Upper lobe of left lung (tissue), 6 donors: ENCODE measurements around the gene KCNIP4. TPM values are rescaled to one million over a fixed set of nuclear protein-coding genes. Genes with fewer than 3 reads are reported as not detected.

Source experiments
- ATAC-seq, 2 donors: fragments of 200-7000 bp; cut with Tn5 transposase; one replicate each; pipeline ENCODE4 v1.9.1; 2022; ENCODE audit warnings: mild to moderate bottlenecking in 2 of 2, moderate library complexity in 2 of 2; ENCODE audit not compliant: low FRiP score in 2 of 2
- DNase-seq, 2 donors: peaks; one replicate each; pipeline ENCODE4 v3.0.0-alpha.2; 2019 to 2020
- H3K27ac ChIP-seq, 4 donors: fragments of 200-600 bp; sonication (generic); one replicate each; pipeline ENCODE4 v1.5.1; 2016 to 2019
- H3K27me3 ChIP-seq, 4 donors: fragments of 200-600 bp; sonication (generic); one replicate each; pipeline ENCODE4 v1.5.1; 2017 to 2019
- H3K36me3 ChIP-seq, 4 donors: fragments of 200-600 bp; sonication (generic); one replicate each; pipeline ENCODE4 v1.5.1; 2016 to 2019
- H3K4me1 ChIP-seq, 4 donors: fragments of 200-600 bp; sonication (generic); one replicate each; pipeline ENCODE4 v1.5.1; 2018 to 2019
- H3K4me3 ChIP-seq, 4 donors: fragments of 200-600 bp; sonication (generic); one replicate each; pipeline ENCODE4 v1.5.1; 2017 to 2019; ENCODE audit warnings: mild to moderate bottlenecking in 2 of 4, moderate library complexity in 1 of 4
- H3K9me3 ChIP-seq, 4 donors: fragments of 200-600 bp; sonication (generic); one replicate each; pipeline ENCODE4 v1.5.1; 2018 to 2019
- CTCF ChIP-seq, 6 experiments: fragments of 450-650 bp in 4 of 6; fragments of 200-600 bp in 2 of 6; sonication (generic) in 2 of 6; IDR thresholded peaks; one replicate each; pipeline ENCODE4 v1.5.1; 2016 to 2019; ENCODE audit warnings: antibody characterized with exemption in 6 of 6
- EP300 ChIP-seq, 4 donors: sonication (generic); formaldehyde crosslinking; IDR thresholded peaks; one replicate each; pipeline ENCODE4 v1.5.1; 2017; ENCODE audit warnings: antibody characterized with exemption in 4 of 4, control low read depth in 2 of 4
- POLR2A ChIP-seq, 4 donors: fragments of 450-650 bp; IDR thresholded peaks; one replicate each; pipeline ENCODE4 v1.5.1; 2016 to 2017; ENCODE audit warnings: antibody characterized with exemption in 4 of 4, mild to moderate bottlenecking in 2 of 4
- POLR2AphosphoS5 ChIP-seq, 2 donors: sonication (generic); formaldehyde crosslinking; IDR thresholded peaks; one replicate each; pipeline ENCODE4 v1.5.1; 2017; ENCODE audit warnings: antibody characterized with exemption in 2 of 2
- WGBS, 2 donors: methylation state at CpG; one replicate each; pipeline ENCODE4 v1.1.5; 2017 to 2018; 5-methylcytosine and 5-hydroxymethylcytosine counted together
- total RNA-seq, 6 donors: library from RNA; depleted of rRNA in 4 of 6; stranded (reverse); fragments of >200 nt in 4 of 6; gene quantifications; one replicate each; pipeline versions ENCODE4 v1.1.0 to v1.2.1, GENCODE V29; 2016 to 2021
- donor health status: DM: no; HTN: no; CAD: no; lungs with moderate emphysema.
- donor health status: DM: no; HTN: yes; CAD: no; lungs with severe emphysema.

The KCNIP4 gene
- total RNA-seq, 6 donors from 2014 or later: 0.20 TPM; not detected in 5

- H3K27ac ChIP-seq: no peak overlapping the region
- H3K27me3 ChIP-seq: no peaks in the 10 kb centered on the region
- TF ChIP-seq CTCF (IDR thresholded peaks at IDR 0.05) (no peak), POLR2AphosphoS5 (IDR thresholded peaks at IDR 0.05) (no peak), POLR2A (IDR thresholded peaks at IDR 0.05) (no peak), EP300 (IDR thresholded peaks at IDR 0.05) (no peak)
- WGBS, 2 donors: 91 to 93% methylated on average over 4 of the region's 4 CpGs
- no peaks in the 10 kb centered on the region for H3K9me3 ChIP-seq
- no peak for DNase-seq
- no peak for ATAC-seq
- no peaks in the 10 kb centered on the region for H3K4me1 ChIP-seq
- no peaks in the 10 kb centered on the region for H3K36me3 ChIP-seq
- no peak overlapping the region for H3K4me3 ChIP-seq
These were observed 942.9 kb downstream of the KCNIP4 start for GRCh38 chr4:21005647-21006046.

GRCh38 chr4:21002976-21003375 is 945.6 kb downstream of the KCNIP4 start:
- DNase-seq (no peak), ATAC-seq (no peak)
- Histone ChIP-seq H3K4me3 (no peak overlapping the region), H3K36me3 (no peaks in the 10 kb centered on the region), H3K27ac (no peak overlapping the region), H3K9me3 (no peaks in the 10 kb centered on the region), H3K27me3 (no peaks in the 10 kb centered on the region), H3K4me1 (no peaks in the 10 kb centered on the region)
- TF ChIP-seq EP300 (IDR thresholded peaks at IDR 0.05): no peak
- TF ChIP-seq CTCF (IDR thresholded peaks at IDR 0.05): no peak
- TF ChIP-seq POLR2AphosphoS5 (IDR thresholded peaks at IDR 0.05): no peak
- no peak for TF ChIP-seq POLR2A (IDR thresholded peaks at IDR 0.05)
- 30 to 43% methylated on average over 4 of the region's 4 CpGs for WGBS, 2 donors

DNA sequence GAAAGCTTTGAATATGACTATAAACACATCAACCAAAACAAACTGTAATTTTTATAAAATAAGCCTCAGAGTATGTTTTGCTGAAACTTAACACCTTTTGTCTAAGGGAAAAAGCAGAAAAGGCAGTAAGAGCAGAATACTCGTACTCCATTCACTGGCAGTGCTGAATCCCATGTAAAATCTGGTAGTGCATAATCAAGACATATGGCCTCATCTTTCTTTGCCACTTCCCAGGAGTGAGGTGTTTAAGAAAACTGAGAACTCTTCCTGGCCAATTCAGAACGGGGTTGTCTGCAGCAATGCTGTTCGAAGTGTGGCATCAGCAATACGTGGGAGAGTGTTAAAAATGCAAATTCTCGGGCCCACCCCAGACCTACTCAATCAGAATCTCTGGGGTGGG is 946.3 kb downstream of the KCNIP4 start:
- Histone ChIP-seq H3K9me3 (no peaks in the 10 kb centered on the region), H3K4me3 (no peak overlapping the region), H3K36me3 (no peaks in the 10 kb centered on the region), H3K27me3 (no peaks in the 10 kb centered on the region), H3K27ac (no peak overlapping the region), H3K4me1 (no peaks in the 10 kb centered on the region)
- TF ChIP-seq EP300 (IDR thresholded peaks at IDR 0.05) (no peak), CTCF (IDR thresholded peaks at IDR 0.05) (no peak), POLR2A (IDR thresholded peaks at IDR 0.05) (no peak), POLR2AphosphoS5 (IDR thresholded peaks at IDR 0.05) (no peak)
- WGBS, 2 donors: 63 to 80% methylated on average over 5 of the region's 5 CpGs
- ATAC-seq (no peak), DNase-seq (no peak)

GRCh38 chr4:21001490-21001889 is 947.1 kb downstream of the KCNIP4 start:
- WGBS, 2 donors: 11 to 13% methylated on average over 4 of the region's 4 CpGs
- ATAC-seq: no peak
- no peak overlapping the region for H3K27ac ChIP-seq
- no peaks in the 10 kb centered on the region for H3K36me3 ChIP-seq
- TF ChIP-seq POLR2AphosphoS5 (IDR thresholded peaks at IDR 0.05): no peak
- no peak for TF ChIP-seq EP300 (IDR thresholded peaks at IDR 0.05)
- no peak for TF ChIP-seq CTCF (IDR thresholded peaks at IDR 0.05)
- TF ChIP-seq POLR2A (IDR thresholded peaks at IDR 0.05): no peak
- no peaks in the 10 kb centered on the region for H3K9me3 ChIP-seq
- H3K4me1 ChIP-seq: no peaks in the 10 kb centered on the region
- no peak overlapping the region for H3K4me3 ChIP-seq
- no peaks in the 10 kb centered on the region for H3K27me3 ChIP-seq
- no peak for DNase-seq

GRCh38 chr4:20997886-20998285 is 950.7 kb downstream of the KCNIP4 start:
- DNase-seq (no peak), ATAC-seq (no peak)
- WGBS, 2 donors: 74 to 83% methylated on average over 3 of the region's 3 CpGs
- Histone ChIP-seq H3K4me3 (no peak overlapping the region), H3K4me1 (no peaks in the 10 kb centered on the region), H3K27me3 (no peaks in the 10 kb centered on the region), H3K9me3 (peaks cover 0 to 4% (median 1%) of the 10 kb centered on the region in 4 donors), H3K27ac (no peak overlapping the region), H3K36me3 (no peaks in the 10 kb centered on the region)
- TF ChIP-seq EP300 (IDR thresholded peaks at IDR 0.05): no peak
- no peak for TF ChIP-seq POLR2A (IDR thresholded peaks at IDR 0.05)
- no peak for TF ChIP-seq POLR2AphosphoS5 (IDR thresholded peaks at IDR 0.05)
- TF ChIP-seq CTCF (IDR thresholded peaks at IDR 0.05): no peak
